Stomach (tissue), 9 donors: Measurements from ENCODE around the gene IFFO2. TPM values are rescaled to one million over a fixed set of nuclear protein-coding genes. Genes with fewer than 3 reads are reported as not detected.

Source experiments
- DNase-seq, 2 donors: peaks; one replicate each; pipeline versions ENCODE4 v3.0.0 to v3.0.0-alpha.2; 2013 to 2019
- H3K27ac ChIP-seq, 5 donors: fragments of 200-600 bp in 4 of 5; sonication (generic) in 4 of 5; one replicate each; pipeline ENCODE4 v1.5.1; 2013 to 2019; ENCODE audit warnings: mild to moderate bottlenecking in 1 of 5, moderate library complexity in 1 of 5
- H3K27me3 ChIP-seq, 3 donors: fragments of 200-600 bp; sonication (generic); one replicate each; pipeline ENCODE4 v1.5.1; 2017 to 2019; ENCODE audit warnings: mixed run types in 1 of 3
- H3K36me3 ChIP-seq, 4 donors: fragments of 200-600 bp; sonication (generic); 1 replicate in 3 of 4; 2 replicates in 1 of 4; pipeline ENCODE4 v1.5.1; 2016 to 2019
- H3K4me1 ChIP-seq, 4 donors: fragments of 200-600 bp; sonication (generic); one replicate each; pipeline ENCODE4 v1.5.1; 2016 to 2019
- H3K4me3 ChIP-seq, 4 donors: fragments of 200-600 bp; sonication (generic) in 3 of 4; one replicate each; pipeline ENCODE4 v1.5.1; 2016 to 2019; ENCODE audit warnings: mild to moderate bottlenecking in 1 of 4
- H3K9me3 ChIP-seq, 4 donors: fragments of 200-600 bp; sonication (generic); one replicate each; pipeline ENCODE4 v1.5.1; 2016 to 2019
- CTCF ChIP-seq, 7 experiments: fragments of 450-650 bp in 4 of 7; fragments of 200-600 bp in 3 of 7; sonication (generic) in 3 of 7; IDR thresholded peaks; one replicate each; pipeline ENCODE4 v1.5.1; 2016 to 2019; ENCODE audit warnings: antibody characterized with exemption in 7 of 7, control low read depth in 2 of 7, mild to moderate bottlenecking in 1 of 7
- EP300 ChIP-seq: sonication (generic); formaldehyde crosslinking; IDR thresholded peaks from one replicate; pipeline ENCODE4 v1.6.1; 2017; ENCODE audit warnings: antibody characterized with exemption
- POLR2A ChIP-seq, 4 donors: fragments of 450-650 bp; IDR thresholded peaks; one replicate each; pipeline ENCODE4 v1.6.1; 2016; ENCODE audit warnings: antibody characterized with exemption in 4 of 4, control low read depth in 2 of 4, mild to moderate bottlenecking in 1 of 4, moderate library complexity in 1 of 4
- POLR2AphosphoS5 ChIP-seq, 3 donors: sonication (generic); formaldehyde crosslinking; IDR thresholded peaks; one replicate each; pipeline ENCODE4 v1.6.1; 2016; ENCODE audit warnings: antibody characterized with exemption in 3 of 3
- WGBS, 5 donors: extraction: QIAGEN DNeasy Blood & Tissue Kit in 3 of 5; methylation state at CpG; one replicate each; pipeline versions ENCODE4 v1.1.5 to v1.1.7; 2013 to 2018; 5-methylcytosine and 5-hydroxymethylcytosine counted together
- intact Hi-C: fragments of 100-400 bp; cut with DNase I; formaldehyde crosslinking; loops from one replicate; pipeline ENCODE4 v1.15.1; 2023; ENCODE audit warnings: low total_unique reads
- polyA plus RNA-seq, 3 donors: library from polyadenylated mRNA; stranded (reverse); fragments of 200-250 nt; gene quantifications; one replicate each; pipeline ENCODE4 v1.2.3, GENCODE V29; 2013
- total RNA-seq, 5 donors: library from RNA; depleted of rRNA; stranded (reverse); fragments of >200 nt; gene quantifications; one replicate each; pipeline versions ENCODE4 v1.1.0 to v1.2.3, GENCODE V29; 2014 to 2016
- donor health status: healthy with polysubstance abuse.
- donor health status: Bipolar disorder and iron deficiency.
- donor health status: healthy.

IFFO2 gene
- total and polyA plus RNA-seq, 8 donors: 0.58 to 47.8 (median 4.5) TPM

- WGBS, 5 donors: 83 to 98% (median 91%) methylated on average over 7 to 8 of the region's 8 CpGs
- Histone ChIP-seq H3K27me3 (no peaks in the 10 kb centered on the region), H3K36me3 (no peaks in the 10 kb centered on the region), H3K4me1 (peaks cover 0 to 12% (median 3%) of the 10 kb centered on the region in 4 donors), H3K9me3 (peaks cover 0 to 7% (median 0%) of the 10 kb centered on the region in 4 donors), H3K27ac (no peak overlapping the region), H3K4me3 (no peak overlapping the region)
- no peak for DNase-seq
- no peak for TF ChIP-seq CTCF (IDR thresholded peaks at IDR 0.05)
- TF ChIP-seq POLR2A (IDR thresholded peaks at IDR 0.05): no peak
- TF ChIP-seq POLR2AphosphoS5 (IDR thresholded peaks at IDR 0.05): no peak
- TF ChIP-seq EP300: no peak
- intact Hi-C loops: no loop called here
Measured at GRCh38 chr1:18976096-18976495, 19.6 kb upstream of the IFFO2 start.

- no peak overlapping the region for H3K4me3 ChIP-seq
- DNase-seq: no peak
- WGBS, 5 donors: 66 to 80% (median 78%) methylated on average over 7 of the region's 7 CpGs
- no peaks in the 10 kb centered on the region for H3K9me3 ChIP-seq
- no peak overlapping the region for H3K27ac ChIP-seq
- H3K4me1 ChIP-seq: peaks cover 0 to 12% (median 3%) of the 10 kb centered on the region in 4 donors
- H3K27me3 ChIP-seq: no peaks in the 10 kb centered on the region
- H3K36me3 ChIP-seq: no peaks in the 10 kb centered on the region
- intact Hi-C loops: no loop called here
- TF ChIP-seq EP300 (no peak), POLR2A (IDR thresholded peaks at IDR 0.05) (no peak), CTCF (IDR thresholded peaks at IDR 0.05) (no peak), POLR2AphosphoS5 (IDR thresholded peaks at IDR 0.05) (no peak)
Measured at GRCh38 chr1:18974606-18975005, 18.1 kb upstream of the IFFO2 start.

- intact Hi-C loops: no loop called here
- Histone ChIP-seq H3K27me3 (no peaks in the 10 kb centered on the region), H3K4me3 (no peak overlapping the region), H3K9me3 (no peaks in the 10 kb centered on the region), H3K36me3 (no peaks in the 10 kb centered on the region), H3K4me1 (peaks cover 0 to 12% (median 3%) of the 10 kb centered on the region in 4 donors), H3K27ac (no peak overlapping the region)
- DNase-seq: no peak
- no peak for TF ChIP-seq CTCF (IDR thresholded peaks at IDR 0.05)
- TF ChIP-seq POLR2AphosphoS5 (IDR thresholded peaks at IDR 0.05): no peak
- TF ChIP-seq EP300: no peak
- TF ChIP-seq POLR2A (IDR thresholded peaks at IDR 0.05): no peak
- 86 to 95% (median 90%) methylated on average over 8 of the region's 8 CpGs for WGBS, 5 donors
Measured at GRCh38 chr1:18974005-18974404, 17.5 kb upstream of the IFFO2 start.

DNA sequence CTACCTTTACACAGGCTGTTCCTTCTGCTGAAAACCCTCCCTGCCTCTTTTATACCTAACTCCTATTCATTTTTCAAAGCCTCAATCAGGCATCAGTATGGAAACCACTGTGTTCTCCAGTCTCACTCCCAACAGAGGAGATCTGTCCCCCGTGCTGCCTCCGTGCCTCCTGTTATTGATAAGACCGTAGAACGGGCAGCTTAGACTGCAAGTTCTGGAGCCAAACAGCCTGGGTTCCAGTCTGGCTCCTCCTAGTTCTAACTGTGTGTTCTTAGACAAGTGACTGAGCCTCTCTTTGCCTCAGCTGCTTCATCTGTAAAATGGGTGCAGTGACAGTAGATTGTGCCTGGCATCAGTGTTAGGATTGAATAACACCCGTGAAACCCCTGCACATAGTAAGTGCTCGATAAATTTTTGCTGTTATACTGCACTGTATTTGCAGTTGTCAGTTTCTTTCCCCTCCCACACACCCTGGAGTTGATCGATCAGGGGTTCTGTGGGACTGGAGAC, 17.0 kb upstream of the IFFO2 start:
- no peaks in the 10 kb centered on the region for H3K36me3 ChIP-seq
- H3K27ac ChIP-seq: no peak overlapping the region
- intact Hi-C loops: no loop called here
- TF ChIP-seq CTCF (IDR thresholded peaks at IDR 0.05) (no peak), POLR2A (IDR thresholded peaks at IDR 0.05) (no peak), EP300 (no peak), POLR2AphosphoS5 (IDR thresholded peaks at IDR 0.05) (no peak)
- peaks cover 0 to 12% (median 3%) of the 10 kb centered on the region in 4 donors for H3K4me1 ChIP-seq
- no peak for DNase-seq
- no peaks in the 10 kb centered on the region for H3K9me3 ChIP-seq
- 68 to 77% (median 74%) methylated on average over 7 of the region's 7 CpGs for whole genome bisulfite sequencing, 5 donors
- no peak overlapping the region for H3K4me3 ChIP-seq
- no peaks in the 10 kb centered on the region for H3K27me3 ChIP-seq
